Stomach smooth muscle (tissue), 2 donors: ENCODE measurements around the gene SLC13A4.

Experiments
- H3K27ac ChIP-seq: one replicate; pipeline ENCODE4 v1.7.0; 2013; ENCODE audit warnings: mild to moderate bottlenecking, low read length, inconsistent platforms
- H3K27me3 ChIP-seq, 2 donors: one replicate each; pipeline ENCODE4 v1.7.0; 2013; ENCODE audit warnings: low read length in 2 of 2; ENCODE audit not compliant: insufficient read depth in 2 of 2, control insufficient read depth in 1 of 2
- H3K36me3 ChIP-seq, 2 donors: one replicate each; pipeline ENCODE4 v1.7.0; 2013; ENCODE audit warnings: low read length in 2 of 2; ENCODE audit not compliant: control insufficient read depth in 2 of 2, insufficient read depth in 2 of 2
- H3K4me1 ChIP-seq: one replicate; pipeline ENCODE4 v1.7.0; 2013; ENCODE audit warnings: low read length; ENCODE audit not compliant: control insufficient read depth, insufficient read depth
- H3K4me3 ChIP-seq, 2 donors: one replicate each; pipeline ENCODE4 v1.7.0; 2013; ENCODE audit warnings: low read length in 2 of 2
- H3K9ac ChIP-seq, 2 donors: one replicate each; pipeline ENCODE4 v1.7.0; 2013; ENCODE audit warnings: low read length in 2 of 2, mild to moderate bottlenecking in 1 of 2
- H3K9me3 ChIP-seq, 2 donors: one replicate each; pipeline ENCODE4 v1.7.0; 2013; ENCODE audit warnings: low read length in 2 of 2; ENCODE audit not compliant: control insufficient read depth in 2 of 2
- donor health status: healthy.
- donor health status: Pancreatic carcinoma.

Gene SLC13A4

GRCh38 chr7:135664046-135664589 is 63.9 kb downstream of the SLC13A4 start:
- Histone ChIP-seq H3K9ac (no peak overlapping the region), H3K4me1 (peaks cover 12% of the 10 kb centered on the region), H3K27me3 (no peaks in the 10 kb centered on the region), H3K27ac (no peak overlapping the region), H3K36me3 (no peaks in the 10 kb centered on the region), H3K9me3 (no peaks in the 10 kb centered on the region), H3K4me3 (peak overlapping the region in 1 of 2 donors; percentile 25)

DNA sequence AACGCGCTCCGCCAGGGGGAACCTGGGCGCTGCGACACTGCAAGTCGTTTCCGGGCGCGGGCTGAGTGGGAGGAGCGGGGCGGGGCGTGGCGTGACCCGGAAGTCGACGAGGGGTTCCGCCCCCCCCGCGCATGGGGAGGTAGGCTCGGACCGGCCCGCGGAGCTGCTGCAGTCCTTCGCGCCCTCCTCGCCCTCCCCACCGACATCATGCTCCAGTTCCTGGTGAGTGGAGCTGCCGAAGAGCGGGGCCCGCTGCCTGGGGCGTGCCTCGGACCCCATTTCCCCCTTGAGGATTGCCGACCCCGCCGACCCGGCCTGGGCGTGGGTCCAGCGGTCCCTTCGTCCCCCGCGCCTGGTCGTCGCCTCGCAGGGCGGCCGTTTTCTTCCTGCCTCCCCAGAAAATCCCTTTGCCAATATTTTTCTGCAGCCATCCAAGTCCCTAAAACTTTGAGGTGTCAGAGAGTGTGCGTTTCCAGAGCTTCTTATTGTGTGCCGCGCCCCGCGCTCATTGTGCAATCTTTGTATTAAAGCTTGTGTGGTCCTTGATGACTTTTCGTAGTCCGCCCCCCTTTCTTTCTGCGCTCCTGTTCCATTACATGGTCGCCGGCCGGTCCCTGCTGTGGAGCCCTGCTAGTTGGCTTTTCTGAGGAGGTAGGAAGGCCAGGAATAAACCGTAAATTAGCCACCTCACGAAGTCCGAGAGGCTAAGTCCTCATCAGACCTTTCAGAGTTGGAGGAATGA is 65.4 kb downstream of the SLC13A4 start, which contains the start of gene STMP1:
Gene STMP1, plus strand, starts transcription at position 142 of the 742 bp plus-strand sequence.
- H3K27me3 ChIP-seq: no peaks in the 10 kb centered on the region
- peak within 1 kb of the TSS; percentile 91 for H3K27ac ChIP-seq
- H3K4me3 ChIP-seq: peak within 1 kb of the TSS; percentile 93 to 96
- H3K36me3 ChIP-seq: no peaks in the 10 kb centered on the region
- H3K9me3 ChIP-seq: no peaks in the 10 kb centered on the region
- H3K4me1 ChIP-seq: peaks cover 12% of the 10 kb centered on the region
- H3K9ac ChIP-seq: peak within 1 kb of the TSS; percentile 89 to 91

GRCh38 chr7:135662123-135662372 is 65.9 kb downstream of the SLC13A4 start:
- Histone ChIP-seq H3K4me1 (peaks cover 12% of the 10 kb centered on the region), H3K9ac (peak overlapping the region; percentile 86 to 91)

GRCh38 chr7:135661311-135662122 is 66.5 kb downstream of the SLC13A4 start:
- H3K4me1 ChIP-seq: peaks cover 12% of the 10 kb centered on the region
- H3K36me3 ChIP-seq: no peaks in the 10 kb centered on the region
- peak overlapping the region; percentile 69 to 96 for H3K4me3 ChIP-seq
- H3K9ac ChIP-seq: peak overlapping the region; percentile 86 to 91
- H3K27me3 ChIP-seq: no peaks in the 10 kb centered on the region
- no peaks in the 10 kb centered on the region for H3K9me3 ChIP-seq
- H3K27ac ChIP-seq: peak overlapping the region; percentile 91

More at GRCh38 chr7:135662123-135662372, 65.9 kb downstream of the SLC13A4 start:
- no peaks in the 10 kb centered on the region for H3K9me3 ChIP-seq
- H3K4me3 ChIP-seq: peak overlapping the region; percentile 69 to 96
- peak overlapping the region; percentile 91 for H3K27ac ChIP-seq
- H3K36me3 ChIP-seq: no peaks in the 10 kb centered on the region
- H3K27me3 ChIP-seq: no peaks in the 10 kb centered on the region

DNA sequence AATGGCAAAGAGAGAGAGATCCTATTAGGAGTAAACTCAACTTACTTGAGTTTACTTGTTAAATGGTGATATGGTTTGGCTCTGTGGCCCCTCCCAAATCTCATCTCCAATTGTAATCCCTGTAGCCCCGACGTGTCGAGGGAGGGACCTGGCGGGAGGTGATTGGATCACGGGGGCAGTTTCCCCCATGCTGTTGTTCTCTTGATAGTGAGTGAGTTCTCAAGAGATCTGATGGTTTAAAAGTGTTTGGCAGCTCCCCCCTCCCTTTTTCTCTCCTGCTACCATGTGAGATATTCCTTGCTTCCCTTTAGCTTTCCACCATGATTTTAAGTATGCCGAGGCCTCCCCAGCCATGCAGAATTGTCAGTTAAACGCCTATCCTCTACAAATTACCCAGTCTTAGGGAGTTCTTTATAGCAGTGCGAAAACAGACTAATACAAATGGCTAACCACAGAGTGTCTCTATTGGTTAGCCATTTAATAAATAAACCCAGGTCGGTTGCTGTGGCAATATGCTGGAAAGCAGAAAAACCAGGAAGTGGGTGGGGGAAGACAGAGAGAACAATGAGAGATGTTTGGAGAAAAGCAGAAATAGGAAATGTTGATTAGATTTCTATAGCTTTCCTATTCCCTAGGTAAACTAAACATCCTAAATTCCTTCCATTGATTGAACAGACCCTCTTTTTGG is 68.7 kb downstream of the SLC13A4 start:
- no peaks in the 10 kb centered on the region for H3K9me3 ChIP-seq
- no peak overlapping the region for H3K27ac ChIP-seq
- no peaks in the 10 kb centered on the region for H3K27me3 ChIP-seq
- H3K4me1 ChIP-seq: peaks cover 12% of the 10 kb centered on the region
- no peak overlapping the region for H3K9ac ChIP-seq
- no peaks in the 10 kb centered on the region for H3K36me3 ChIP-seq
- H3K4me3 ChIP-seq: no peak overlapping the region

DNA sequence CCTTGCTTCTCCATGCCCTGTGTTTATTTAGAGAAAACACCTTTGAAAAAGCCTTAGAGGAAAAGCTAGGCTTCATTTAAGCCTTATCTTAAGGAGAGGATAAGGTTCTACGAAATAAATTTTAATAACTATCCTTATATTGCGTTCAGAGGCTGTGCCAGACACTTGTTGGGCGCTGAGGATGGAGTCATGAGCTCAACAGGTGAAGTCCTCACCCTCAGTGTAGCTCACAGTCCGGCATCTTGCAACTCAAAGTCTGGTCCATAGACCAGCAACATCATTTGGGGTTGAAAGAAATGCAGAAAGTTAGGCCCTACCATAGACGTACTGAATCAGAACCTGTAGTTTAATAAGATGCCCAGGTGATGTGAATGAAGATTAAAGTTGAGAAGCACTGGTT is 69.4 kb downstream of the SLC13A4 start:
- Histone ChIP-seq H3K36me3 (no peaks in the 10 kb centered on the region), H3K9ac (no peak overlapping the region), H3K27me3 (no peaks in the 10 kb centered on the region), H3K4me3 (no peak overlapping the region), H3K27ac (no peak overlapping the region), H3K9me3 (no peaks in the 10 kb centered on the region), H3K4me1 (peaks cover 11% of the 10 kb centered on the region)

DNA sequence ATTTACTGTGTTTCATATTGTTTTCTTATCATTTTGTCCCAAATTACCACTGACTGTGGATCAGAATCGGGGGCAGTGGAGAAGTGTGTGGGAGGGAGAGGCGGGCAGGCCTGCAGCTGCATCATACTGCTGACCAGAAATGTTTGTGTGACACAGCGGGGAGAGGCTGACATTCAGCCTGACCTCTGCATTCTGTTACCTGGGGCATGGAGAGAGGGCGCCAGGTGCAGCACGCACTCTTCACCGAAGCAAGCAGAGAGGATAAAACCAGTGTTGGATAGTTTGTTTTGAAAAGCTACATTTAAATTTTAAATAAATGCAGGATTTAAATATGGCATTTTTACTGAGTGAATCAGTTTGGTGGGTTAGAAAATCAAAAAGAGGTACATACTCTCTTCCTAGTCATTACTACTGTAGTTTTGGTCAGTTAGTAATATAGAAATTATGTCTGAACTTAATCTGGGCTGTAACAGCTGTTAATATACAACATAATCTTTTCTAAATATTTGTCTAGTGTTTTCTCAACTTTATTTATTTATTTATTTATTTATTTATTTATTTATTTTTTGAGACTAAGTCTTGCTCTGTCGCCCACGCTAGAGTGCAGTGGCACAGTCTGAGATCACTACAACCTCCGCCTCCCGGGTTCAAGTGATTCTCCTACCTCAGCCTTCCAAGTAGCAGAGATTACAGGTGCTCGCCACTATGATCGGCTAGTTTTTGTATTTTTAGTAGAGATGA is 74.5 kb downstream of the SLC13A4 start:
- Histone ChIP-seq H3K4me1 (no peaks in the 10 kb centered on the region), H3K9ac (no peak overlapping the region), H3K9me3 (no peaks in the 10 kb centered on the region), H3K27me3 (no peaks in the 10 kb centered on the region), H3K27ac (no peak overlapping the region), H3K36me3 (peaks cover 0 to 4% of the 10 kb centered on the region in 2 donors), H3K4me3 (no peak overlapping the region)

GRCh38 chr7:135650831-135651573 is 77.0 kb downstream of the SLC13A4 start:
- Histone ChIP-seq H3K36me3 (peaks cover 7 to 9% of the 10 kb centered on the region in 2 donors), H3K9me3 (no peaks in the 10 kb centered on the region), H3K9ac (no peak overlapping the region), H3K4me3 (no peak overlapping the region), H3K4me1 (no peaks in the 10 kb centered on the region), H3K27ac (no peak overlapping the region), H3K27me3 (no peaks in the 10 kb centered on the region)

DNA sequence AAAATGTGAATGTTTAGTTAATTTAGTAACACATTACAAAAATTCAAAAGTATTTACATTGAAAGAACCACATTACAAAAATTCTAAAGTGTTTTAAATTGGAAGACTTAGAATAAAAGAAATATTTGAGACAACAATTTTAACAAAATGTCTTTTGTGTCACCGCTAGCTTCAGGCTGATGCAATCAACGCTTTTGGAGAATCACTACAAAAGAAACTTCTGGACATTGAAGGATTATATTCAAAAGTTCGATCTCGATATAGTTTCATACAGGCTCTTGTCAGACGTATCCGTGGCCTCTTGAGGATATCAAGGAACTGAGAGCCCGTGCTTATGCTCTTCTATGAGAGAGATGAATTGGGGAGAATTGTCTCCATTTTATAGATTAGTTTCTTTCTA is 79.8 kb downstream of the SLC13A4 start:
- Histone ChIP-seq H3K9ac (no peak overlapping the region), H3K27ac (no peak overlapping the region), H3K27me3 (no peaks in the 10 kb centered on the region), H3K9me3 (no peaks in the 10 kb centered on the region), H3K36me3 (peaks cover 18 to 26% of the 10 kb centered on the region in 2 donors), H3K4me1 (no peaks in the 10 kb centered on the region), H3K4me3 (no peak overlapping the region)
